Measurements from ENCODE around the gene ZNF605. TPM values are rescaled to one million over a fixed set of nuclear protein-coding genes. Genes with fewer than 3 reads are reported as not detected.

Gene ZNF605
- total and polyA plus RNA-seq, 2 donors (not counting 3 experiments of a cell fraction or from before 2014, with no cell fraction given): 2.4 to 11.3 TPM

DNA sequence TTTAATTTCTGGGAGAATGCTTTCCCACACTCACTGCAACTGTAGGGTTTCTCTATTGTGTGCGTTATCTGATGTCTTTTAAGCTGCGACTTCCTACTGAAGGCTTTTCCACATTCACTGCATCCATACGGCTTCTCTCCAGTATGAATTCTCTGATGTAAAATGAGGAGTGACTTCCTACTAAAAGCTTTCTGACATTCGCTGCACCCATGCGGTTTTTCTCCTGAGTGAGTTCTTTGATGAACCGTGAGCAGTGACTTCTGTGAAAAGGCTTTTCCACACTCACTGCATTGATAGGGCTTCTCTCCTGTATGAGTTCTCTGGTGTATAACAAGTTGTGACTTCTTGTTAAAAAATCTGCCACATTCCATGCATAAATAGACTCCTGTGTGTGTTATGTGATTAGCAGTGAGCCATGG lies 29.7 kb downstream of the ZNF605 start:
- dilution Hi-C loops (cut with MboI; ENCODE audit: extremely low pct_ligation_motif_present, low sequenced_read_pairs): no loop called here
- Histone ChIP-seq H3K4me2 (ENCODE audit: insufficient read depth, low read length) (no peak overlapping the region), H3K36me3 (ENCODE audit: control insufficient read depth in 2 of 2, extremely low read depth in 1 of 2, insufficient read depth in 2 of 2, low read length in 2 of 2) (no peaks in the 10 kb centered on the region), H3K27ac (ENCODE audit: insufficient read depth, low read depth, low read length) (no peak overlapping the region), H3K9me3 (replicated peaks; ENCODE audit: control insufficient read depth, insufficient read depth, low read length) (peaks cover 30% of the 10 kb centered on the region), H4K20me1 (replicated peaks; ENCODE audit: control insufficient read depth, extremely low read depth, insufficient read depth, low read length) (no peaks in the 10 kb centered on the region), H3K9ac (replicated peaks; ENCODE audit: extremely low read depth, insufficient read depth, low read length) (no peak overlapping the region), H3K27me3 (ENCODE audit: control insufficient read depth in 2 of 2, insufficient read depth in 2 of 2, low read length in 2 of 2) (no peaks in the 10 kb centered on the region), H3K79me2 (ENCODE audit: control insufficient read depth, insufficient read depth, low read length) (no peaks in the 10 kb centered on the region), H2AFZ (ENCODE audit: low read depth, low read length) (no peak overlapping the region), H3K9me1 (replicated peaks; ENCODE audit: control insufficient read depth, extremely low read depth, insufficient read depth, low read length) (no peaks in the 10 kb centered on the region), H3K4me1 (ENCODE audit: control insufficient read depth, extremely low read depth, insufficient read depth, low read length) (no peaks in the 10 kb centered on the region), H3K4me3 (replicated peaks in 1 of 3; ENCODE audit: insufficient read depth in 1 of 3, low read depth in 1 of 3, low read length in 3 of 3) (no peak overlapping the region)
- ChIA-PET CTCF (no interaction called here), POLR2A (no interaction called here)
- TF ChIP-seq, protein P1, sequence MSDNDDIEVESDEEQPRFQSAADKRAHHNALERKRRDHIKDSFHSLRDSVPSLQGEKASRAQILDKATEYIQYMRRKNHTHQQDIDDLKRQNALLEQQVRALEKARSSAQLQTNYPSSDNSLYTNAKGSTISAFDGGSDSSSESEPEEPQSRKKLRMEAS (IDR thresholded peaks at IDR 0.05; ENCODE audit: insufficient read depth, insufficient read length): no peak
- TF ChIP-seq POLR2AphosphoS5 (IDR thresholded peaks at IDR 0.05; ENCODE audit: insufficient read depth, low read depth, low read length): no peak
- TF ChIP-seq JUN (IDR thresholded peaks at IDR 0.05; ENCODE audit: borderline replicate concordance, insufficient read depth, insufficient read length, low read depth): no peak
- no peak for TF ChIP-seq POLR2A (IDR thresholded peaks at IDR 0.05; ENCODE audit: low read depth, low read length)
- TF ChIP-seq EZH2 (IDR thresholded peaks at IDR 0.05; ENCODE audit: borderline replicate concordance, low read depth, low read length, severe bottlenecking): no peak
- no peak for TF ChIP-seq GATA2 (IDR thresholded peaks at IDR 0.05; ENCODE audit: insufficient read depth, insufficient read length, low read depth, low read length)
- TF ChIP-seq MYC (IDR thresholded peaks at IDR 0.05; ENCODE audit: low read depth, low read length): no peak
- no peak for TF ChIP-seq FOS (IDR thresholded peaks at IDR 0.05; ENCODE audit: borderline replicate concordance, insufficient read depth, low read length)
- TF ChIP-seq, protein P2, sequence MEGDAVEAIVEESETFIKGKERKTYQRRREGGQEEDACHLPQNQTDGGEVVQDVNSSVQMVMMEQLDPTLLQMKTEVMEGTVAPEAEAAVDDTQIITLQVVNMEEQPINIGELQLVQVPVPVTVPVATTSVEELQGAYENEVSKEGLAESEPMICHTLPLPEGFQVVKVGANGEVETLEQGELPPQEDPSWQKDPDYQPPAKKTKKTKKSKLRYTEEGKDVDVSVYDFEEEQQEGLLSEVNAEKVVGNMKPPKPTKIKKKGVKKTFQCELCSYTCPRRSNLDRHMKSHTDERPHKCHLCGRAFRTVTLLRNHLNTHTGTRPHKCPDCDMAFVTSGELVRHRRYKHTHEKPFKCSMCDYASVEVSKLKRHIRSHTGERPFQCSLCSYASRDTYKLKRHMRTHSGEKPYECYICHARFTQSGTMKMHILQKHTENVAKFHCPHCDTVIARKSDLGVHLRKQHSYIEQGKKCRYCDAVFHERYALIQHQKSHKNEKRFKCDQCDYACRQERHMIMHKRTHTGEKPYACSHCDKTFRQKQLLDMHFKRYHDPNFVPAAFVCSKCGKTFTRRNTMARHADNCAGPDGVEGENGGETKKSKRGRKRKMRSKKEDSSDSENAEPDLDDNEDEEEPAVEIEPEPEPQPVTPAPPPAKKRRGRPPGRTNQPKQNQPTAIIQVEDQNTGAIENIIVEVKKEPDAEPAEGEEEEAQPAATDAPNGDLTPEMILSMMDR (IDR thresholded peaks at IDR 0.05; ENCODE audit: extremely low read depth in 1 of 2, insufficient read depth in 1 of 2, low read depth in 1 of 2, low read length in 2 of 2): no peak
- no TSS peak for BruUV-seq (replicated peaks)
- FAIRE-seq (no peak), DNase-seq (ENCODE audit: low read depth, low spot score) (no peak)
- intact Hi-C loops (cut with micrococcal nuclease): no loop called here
